Endothelial cell of umbilical vein (primary cell): ENCODE measurements around the gene MTFMT. TPM values are rescaled to one million over a fixed set of nuclear protein-coding genes. Genes with fewer than 3 reads are reported as not detected.

Source experiments
- BruUV-seq: library from RNA; stranded (reverse); fragments of 400-500 nt; replicated peaks from 2 replicates; lab custom pipeline; 2021; lab: Mats Ljungman, UMichigan
- CTCF ChIA-PET: fragments of 300-600, 350-600 bp; sonication (Branson Sonifier 250); formaldehyde crosslinking; loops from one replicate; lab custom pipeline; 2021; ENCODE audit warnings: antibody characterized with exemption, inconsistent platforms; lab: Charles Lee
- POLR2A ChIA-PET: fragments of 300-600, 350-600 bp; sonication (Branson Sonifier 250); formaldehyde crosslinking; loops from one replicate; lab custom pipeline; 2021; ENCODE audit warnings: antibody characterized with exemption, inconsistent platforms; lab: Charles Lee
- DNase-seq: peaks from one replicate; pipeline ENCODE4 v3.0.0-alpha.2; 2011; ENCODE audit warnings: low read depth, low spot score
- FAIRE-seq: peaks from 2 replicates; lab custom pipeline; 2011; peaks lifted over from hg19 to GRCh38; lab: Jason Lieb, UNC
- H2AFZ ChIP-seq: 2 replicates; pipeline ENCODE4 v1.6.0; 2012; ENCODE audit warnings: low read depth, low read length, control low read depth, inconsistent platforms
- H3K27ac ChIP-seq: 2 replicates; pipeline ENCODE4 v1.5.1; 2011; ENCODE audit warnings: low read depth, mild to moderate bottlenecking, control low read depth, low read length, moderate library complexity; ENCODE audit not compliant: insufficient read depth
- H3K27me3 ChIP-seq, 2 experiments: 2 replicates each; pipeline versions ENCODE4 v1.6.0 to v1.6.1; 2011; ENCODE audit warnings: low read length in 2 of 2, mixed read lengths in 1 of 2; ENCODE audit not compliant: control insufficient read depth in 2 of 2, insufficient read depth in 2 of 2
- H3K36me3 ChIP-seq, 2 experiments: 2 replicates in 1 of 2; 3 replicates in 1 of 2; pipeline ENCODE4 v1.5.1; 2011; ENCODE audit warnings: low read length in 2 of 2, mild to moderate bottlenecking in 1 of 2, moderate library complexity in 1 of 2; ENCODE audit not compliant: control insufficient read depth in 2 of 2, insufficient read depth in 2 of 2; ENCODE audit errors: extremely low read depth in 1 of 2
- H3K4me1 ChIP-seq: 3 replicates; pipeline ENCODE4 v1.5.1; 2011; ENCODE audit warnings: mild to moderate bottlenecking, low read length; ENCODE audit not compliant: control insufficient read depth, insufficient read depth; ENCODE audit errors: extremely low read depth
- H3K4me2 ChIP-seq: 2 replicates; pipeline ENCODE4 v1.6.1; 2011; ENCODE audit warnings: low read length, control low read depth, mixed read lengths; ENCODE audit not compliant: insufficient read depth
- H3K4me3 ChIP-seq, 3 experiments: fragments of 200-600 bp in 1 of 3; sonication (generic), shearing (Covaris generic) in 1 of 3; replicated peaks in 1 of 3; 2 replicates each; pipeline ENCODE4 v1.5.1; 2011 to 2016; ENCODE audit warnings: control low read depth in 3 of 3, low read length in 3 of 3, mild to moderate bottlenecking in 2 of 3, inconsistent platforms in 1 of 3, low read depth in 1 of 3, moderate library complexity in 1 of 3; ENCODE audit not compliant: insufficient read depth in 1 of 3
- H3K79me2 ChIP-seq: 2 replicates; pipeline ENCODE4 v1.6.0; 2012; ENCODE audit warnings: low read length, inconsistent platforms; ENCODE audit not compliant: control insufficient read depth, insufficient read depth
- H3K9ac ChIP-seq: replicated peaks from 2 replicates; pipeline ENCODE3; 2011; ENCODE audit warnings: low read length, control low read depth; ENCODE audit not compliant: insufficient read depth; ENCODE audit errors: extremely low read depth
- H3K9me1 ChIP-seq: replicated peaks from 3 replicates; pipeline ENCODE4 v1.6.0; 2011; ENCODE audit warnings: mild to moderate bottlenecking, low read length; ENCODE audit not compliant: control insufficient read depth, insufficient read depth; ENCODE audit errors: extremely low read depth
- H3K9me3 ChIP-seq: replicated peaks from 2 replicates; pipeline ENCODE4 v1.5.1; 2012; ENCODE audit warnings: low read length, inconsistent platforms; ENCODE audit not compliant: control insufficient read depth, insufficient read depth
- H4K20me1 ChIP-seq: replicated peaks from 2 replicates; pipeline ENCODE3; 2011; ENCODE audit warnings: mild to moderate bottlenecking, low read length; ENCODE audit not compliant: control insufficient read depth, insufficient read depth; ENCODE audit errors: extremely low read depth
- EZH2 ChIP-seq: IDR thresholded peaks from 2 replicates; pipeline ENCODE4 v1.6.1; 2012; ENCODE audit warnings: borderline replicate concordance, low read depth, mild to moderate bottlenecking, moderate library complexity, low read length, inconsistent platforms; ENCODE audit not compliant: severe bottlenecking
- FOS ChIP-seq: IDR thresholded peaks from 2 replicates; pipeline ENCODE4 v1.6.1; 2011; ENCODE audit warnings: mild to moderate bottlenecking, low read length, moderate library complexity, borderline replicate concordance; ENCODE audit not compliant: insufficient read depth
- GATA2 ChIP-seq: IDR thresholded peaks from 2 replicates; pipeline ENCODE4 v1.7.0; 2011; ENCODE audit warnings: low read depth, mild to moderate bottlenecking, moderate library complexity, mixed read lengths, low read length; ENCODE audit not compliant: insufficient read length, insufficient read depth
- JUN ChIP-seq: IDR thresholded peaks from 2 replicates; pipeline ENCODE4 v1.6.1; 2011; ENCODE audit warnings: borderline replicate concordance, low read depth; ENCODE audit not compliant: insufficient read length, insufficient read depth
- MYC ChIP-seq: IDR thresholded peaks from one replicate; pipeline ENCODE4 v1.6.1; 2011; ENCODE audit warnings: mild to moderate bottlenecking, low read depth, low read length
- POLR2A ChIP-seq: IDR thresholded peaks from 2 replicates; pipeline ENCODE4 v1.6.1; 2012; ENCODE audit warnings: low read depth, mild to moderate bottlenecking, control low read depth, low read length
- POLR2AphosphoS5 ChIP-seq: IDR thresholded peaks from 2 replicates; pipeline ENCODE4 v1.6.1; 2012; ENCODE audit warnings: low read depth, mild to moderate bottlenecking, control low read depth, low read length, moderate library complexity; ENCODE audit not compliant: insufficient read depth
- dilution Hi-C: fragments of 300-500 bp; cut with MboI; formaldehyde crosslinking; loops from one replicate; pipeline ENCODE4 v1.15.0; 2019; ENCODE audit warnings: low sequenced_read_pairs; ENCODE audit not compliant: extremely low pct_ligation_motif_present
- intact Hi-C: fragments of 100-400 bp; cut with micrococcal nuclease; formaldehyde crosslinking; loops from one replicate; pipeline ENCODE4 v1.10.0; 2022
- polyA plus RNA-seq, 4 experiments: library from polyadenylated mRNA; depleted of rRNA in 3 of 4; stranded (reverse) in 3 of 4; unstranded in 1 of 4; fragments of >200 nt; gene quantifications; 2 replicates each; pipeline versions ENCODE4 v1.2.1 to v1.2.3, GENCODE V29; 2011 to 2012; ENCODE audit warnings: missing spikeins in 1 of 4
- total RNA-seq: library from RNA; stranded (reverse); gene quantifications from 2 replicates; pipeline ENCODE4 v1.2.3, GENCODE V29; 2021
- TF ChIP-seq, protein P1 (sequence below), 2 donors: IDR thresholded peaks; 1 replicate in 1 of 2; 2 replicates in 1 of 2; pipeline ENCODE4 v1.5.1; 2011; ENCODE audit warnings: low read length in 2 of 2, mild to moderate bottlenecking in 2 of 2, moderate library complexity in 2 of 2, control low read depth in 1 of 2, inconsistent platforms in 1 of 2, low read depth in 1 of 2; ENCODE audit not compliant: insufficient read depth in 1 of 2; ENCODE audit errors: extremely low read depth in 1 of 2
- TF ChIP-seq, protein P2 (sequence below): IDR thresholded peaks from 2 replicates; pipeline ENCODE4 v1.6.1; 2011; ENCODE audit not compliant: insufficient read depth, insufficient read length

Gene MTFMT
- total and polyA plus RNA-seq, 2 donors (not counting 3 experiments of a cell fraction or from before 2014, with no cell fraction given) = 7.5 to 20.4 TPM

DNA sequence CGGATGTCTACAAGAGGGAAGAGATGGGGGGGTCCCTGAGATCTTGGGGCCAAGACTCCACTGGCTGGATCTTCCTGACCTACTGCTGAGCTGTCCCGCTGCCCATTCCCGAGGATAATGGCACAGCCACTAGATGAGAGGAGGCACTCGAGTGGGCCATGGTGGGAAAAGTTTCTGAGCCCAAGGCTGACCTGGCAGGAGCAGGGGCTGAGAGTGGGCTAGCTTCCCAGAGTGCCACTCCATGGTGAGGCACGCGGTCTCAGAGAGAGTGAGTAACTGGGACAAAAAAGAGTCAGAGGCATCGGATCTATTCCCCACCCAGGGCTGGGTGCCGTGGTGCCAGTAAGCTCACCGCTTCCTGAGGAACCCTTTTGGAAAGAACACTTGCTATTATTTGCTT lies 26.7 kb upstream of the MTFMT start:
- no peaks in the 10 kb centered on the region for H3K79me2 ChIP-seq
- TF ChIP-seq, protein P1, sequence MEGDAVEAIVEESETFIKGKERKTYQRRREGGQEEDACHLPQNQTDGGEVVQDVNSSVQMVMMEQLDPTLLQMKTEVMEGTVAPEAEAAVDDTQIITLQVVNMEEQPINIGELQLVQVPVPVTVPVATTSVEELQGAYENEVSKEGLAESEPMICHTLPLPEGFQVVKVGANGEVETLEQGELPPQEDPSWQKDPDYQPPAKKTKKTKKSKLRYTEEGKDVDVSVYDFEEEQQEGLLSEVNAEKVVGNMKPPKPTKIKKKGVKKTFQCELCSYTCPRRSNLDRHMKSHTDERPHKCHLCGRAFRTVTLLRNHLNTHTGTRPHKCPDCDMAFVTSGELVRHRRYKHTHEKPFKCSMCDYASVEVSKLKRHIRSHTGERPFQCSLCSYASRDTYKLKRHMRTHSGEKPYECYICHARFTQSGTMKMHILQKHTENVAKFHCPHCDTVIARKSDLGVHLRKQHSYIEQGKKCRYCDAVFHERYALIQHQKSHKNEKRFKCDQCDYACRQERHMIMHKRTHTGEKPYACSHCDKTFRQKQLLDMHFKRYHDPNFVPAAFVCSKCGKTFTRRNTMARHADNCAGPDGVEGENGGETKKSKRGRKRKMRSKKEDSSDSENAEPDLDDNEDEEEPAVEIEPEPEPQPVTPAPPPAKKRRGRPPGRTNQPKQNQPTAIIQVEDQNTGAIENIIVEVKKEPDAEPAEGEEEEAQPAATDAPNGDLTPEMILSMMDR (IDR thresholded peaks at IDR 0.05; ENCODE audit: extremely low read depth in 1 of 2, insufficient read depth in 1 of 2, low read depth in 1 of 2, low read length in 2 of 2) = no peak
- TF ChIP-seq MYC (no peak), JUN (no peak), FOS (no peak), EZH2 (no peak), POLR2A (no peak), GATA2 (no peak), POLR2AphosphoS5 (no peak)
- TF ChIP-seq, protein P2, sequence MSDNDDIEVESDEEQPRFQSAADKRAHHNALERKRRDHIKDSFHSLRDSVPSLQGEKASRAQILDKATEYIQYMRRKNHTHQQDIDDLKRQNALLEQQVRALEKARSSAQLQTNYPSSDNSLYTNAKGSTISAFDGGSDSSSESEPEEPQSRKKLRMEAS = no peak
- no peaks in the 10 kb centered on the region for H3K27me3 ChIP-seq
- H3K9me3 ChIP-seq = no peaks in the 10 kb centered on the region
- dilution Hi-C loops = no loop called here
- H3K4me1 ChIP-seq = no peaks in the 10 kb centered on the region
- FAIRE-seq (no peak), DNase-seq (no peak)
- H3K27ac ChIP-seq = no peak overlapping the region
- H3K4me2 ChIP-seq = no peak overlapping the region
- no peak overlapping the region for H3K9ac ChIP-seq
- H3K9me1 ChIP-seq = no peaks in the 10 kb centered on the region
- BruUV-seq = no TSS peak
- intact Hi-C loops = no loop called here
- CTCF ChIA-PET = interaction anchor here (1.3 to 7.2 kb wide), 6 partner anchors 10 to 45 kb away, joined by 3 to 89 read pairs (median 24); partner anchors contain the start of gene KBTBD13
- no peak overlapping the region for H2AFZ ChIP-seq
- no peak overlapping the region for H3K4me3 ChIP-seq
- POLR2A ChIA-PET = no interaction called here
- H3K36me3 ChIP-seq = no peaks in the 10 kb centered on the region
- H4K20me1 ChIP-seq = no peaks in the 10 kb centered on the region
